Breast epithelium (tissue), 4 donors: Measurements from ENCODE around the gene ACBD3. TPM values are rescaled to one million over a fixed set of nuclear protein-coding genes. Genes with fewer than 3 reads are reported as not detected.

Experiments used
- DNase-seq, 2 donors: peaks; one replicate each; pipeline ENCODE4 v3.0.0-alpha.2; 2019; ENCODE audit warnings: low spot score in 2 of 2
- H3K27ac ChIP-seq, 2 donors: fragments of 200-600 bp; sonication (generic) in 1 of 2; one replicate each; pipeline ENCODE4 v1.5.1; 2016 to 2019; ENCODE audit warnings: mild to moderate bottlenecking in 1 of 2
- H3K27me3 ChIP-seq, 2 donors: fragments of 200-600 bp; sonication (generic) in 1 of 2; one replicate each; pipeline versions ENCODE4 v1.5.1 to v1.6.0; 2017 to 2019; ENCODE audit warnings: control low read depth in 1 of 2, mild to moderate bottlenecking in 1 of 2
- H3K36me3 ChIP-seq: fragments of 200-600 bp; one replicate; pipeline ENCODE4 v1.5.1; 2019
- H3K4me1 ChIP-seq, 2 donors: fragments of 200-600 bp; sonication (generic); one replicate each; pipeline ENCODE4 v1.5.1; 2016 to 2019; ENCODE audit warnings: control low read depth in 1 of 2
- H3K4me3 ChIP-seq, 3 donors: fragments of 200-600 bp; sonication (generic); 1 replicate in 2 of 3; 2 replicates in 1 of 3; pipeline ENCODE4 v1.5.1; 2016 to 2019; ENCODE audit warnings: mild to moderate bottlenecking in 3 of 3, moderate library complexity in 2 of 3
- H3K9me3 ChIP-seq, 2 donors: fragments of 200-600 bp; sonication (generic) in 1 of 2; one replicate each; pipeline ENCODE4 v1.5.1; 2016 to 2019; ENCODE audit warnings: control low read depth in 1 of 2
- POLR2A ChIP-seq: fragments of 450-650 bp; IDR thresholded peaks from one replicate; pipeline ENCODE4 v1.6.1; 2016; ENCODE audit warnings: antibody characterized with exemption, mild to moderate bottlenecking, moderate library complexity
- POLR2AphosphoS5 ChIP-seq, 3 donors: sonication (generic); formaldehyde crosslinking; IDR thresholded peaks; one replicate each; pipeline ENCODE4 v1.6.1; 2017; ENCODE audit warnings: antibody characterized with exemption in 3 of 3
- intact Hi-C: fragments of 100-400 bp; cut with DNase I; formaldehyde crosslinking; loops from one replicate; pipeline ENCODE4 v1.15.1; 2023; ENCODE audit warnings: low total_unique reads
- total RNA-seq, 3 donors: library from RNA; depleted of rRNA; stranded (reverse); fragments of >200 nt; gene quantifications; one replicate each; pipeline ENCODE4 v1.1.0, GENCODE V29; 2016
- TF ChIP-seq, protein P1 (sequence below), 3 donors: fragments of 450-650 bp; IDR thresholded peaks; one replicate each; pipeline ENCODE4 v1.5.1; 2016 to 2017; ENCODE audit warnings: antibody characterized with exemption in 3 of 3, mild to moderate bottlenecking in 3 of 3, moderate library complexity in 3 of 3

Gene ACBD3
- total RNA-seq, 3 donors from 2014 or later = 52.4 to 63.9 (median 54.4) TPM

- no peaks in the 10 kb centered on the region for H3K36me3 ChIP-seq
- no peaks in the 10 kb centered on the region for H3K4me1 ChIP-seq
- intact Hi-C loops = no loop called here
- DNase-seq = no peak
- no peak for TF ChIP-seq POLR2A
- no peak for TF ChIP-seq POLR2AphosphoS5 (IDR thresholded peaks at IDR 0.05)
- TF ChIP-seq, protein P1, sequence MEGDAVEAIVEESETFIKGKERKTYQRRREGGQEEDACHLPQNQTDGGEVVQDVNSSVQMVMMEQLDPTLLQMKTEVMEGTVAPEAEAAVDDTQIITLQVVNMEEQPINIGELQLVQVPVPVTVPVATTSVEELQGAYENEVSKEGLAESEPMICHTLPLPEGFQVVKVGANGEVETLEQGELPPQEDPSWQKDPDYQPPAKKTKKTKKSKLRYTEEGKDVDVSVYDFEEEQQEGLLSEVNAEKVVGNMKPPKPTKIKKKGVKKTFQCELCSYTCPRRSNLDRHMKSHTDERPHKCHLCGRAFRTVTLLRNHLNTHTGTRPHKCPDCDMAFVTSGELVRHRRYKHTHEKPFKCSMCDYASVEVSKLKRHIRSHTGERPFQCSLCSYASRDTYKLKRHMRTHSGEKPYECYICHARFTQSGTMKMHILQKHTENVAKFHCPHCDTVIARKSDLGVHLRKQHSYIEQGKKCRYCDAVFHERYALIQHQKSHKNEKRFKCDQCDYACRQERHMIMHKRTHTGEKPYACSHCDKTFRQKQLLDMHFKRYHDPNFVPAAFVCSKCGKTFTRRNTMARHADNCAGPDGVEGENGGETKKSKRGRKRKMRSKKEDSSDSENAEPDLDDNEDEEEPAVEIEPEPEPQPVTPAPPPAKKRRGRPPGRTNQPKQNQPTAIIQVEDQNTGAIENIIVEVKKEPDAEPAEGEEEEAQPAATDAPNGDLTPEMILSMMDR (IDR thresholded peaks at IDR 0.05) = no peak
- no peaks in the 10 kb centered on the region for H3K9me3 ChIP-seq
- no peak overlapping the region for H3K4me3 ChIP-seq
- no peaks in the 10 kb centered on the region for H3K27me3 ChIP-seq
- H3K27ac ChIP-seq = no peak overlapping the region
Observed at GRCh38 chr1:226201029-226201593, 14.6 kb upstream of the ACBD3 start.

- intact Hi-C loops = no loop called here
- DNase-seq = no peak
- Histone ChIP-seq H3K4me3 (no peak overlapping the region), H3K9me3 (no peaks in the 10 kb centered on the region), H3K27ac (no peak overlapping the region), H3K4me1 (no peaks in the 10 kb centered on the region), H3K27me3 (no peaks in the 10 kb centered on the region), H3K36me3 (no peaks in the 10 kb centered on the region)
- no peak for TF ChIP-seq POLR2AphosphoS5 (IDR thresholded peaks at IDR 0.05)
Observed at GRCh38 chr1:226199971-226200370, 13.4 kb upstream of the ACBD3 start.

- Histone ChIP-seq H3K27me3 (no peaks in the 10 kb centered on the region), H3K36me3 (no peaks in the 10 kb centered on the region), H3K4me3 (no peak overlapping the region), H3K4me1 (no peaks in the 10 kb centered on the region), H3K27ac (no peak overlapping the region), H3K9me3 (no peaks in the 10 kb centered on the region)
- intact Hi-C loops = no loop called here
- TF ChIP-seq POLR2AphosphoS5 (IDR thresholded peaks at IDR 0.05) = no peak
- TF ChIP-seq, protein P1 (IDR thresholded peaks at IDR 0.05) = no peak
- TF ChIP-seq POLR2A = no peak
- DNase-seq = no peak
Observed at GRCh38 chr1:226195144-226195543, 8.6 kb upstream of the ACBD3 start.

GRCh38 chr1:226187380-226187779, 839 bp upstream of the ACBD3 start:
- Histone ChIP-seq H3K4me1 (peaks cover 0 to 6% of the 10 kb centered on the region in 2 donors), H3K27me3 (no peaks in the 10 kb centered on the region), H3K36me3 (no peaks in the 10 kb centered on the region), H3K4me3 (peak overlapping the region; percentile 84 to 92 (median 89)), H3K27ac (peak overlapping the region in 1 of 2 donors; percentile 97), H3K9me3 (no peaks in the 10 kb centered on the region)
- no peak for DNase-seq
- TF ChIP-seq POLR2A (no peak), POLR2AphosphoS5 (IDR thresholded peaks at IDR 0.05) (no peak)
- TF ChIP-seq, protein P1 (IDR thresholded peaks at IDR 0.05) = no peak
- intact Hi-C loops = loop anchor here (10.0 kb wide), 1 partner anchor 73 kb away; no protein-coding TSS in a partner anchor

GRCh38 chr1:226187019-226187322, 430 bp upstream of the ACBD3 start:
- no peak for TF ChIP-seq POLR2AphosphoS5 (IDR thresholded peaks at IDR 0.05)
- TF ChIP-seq, protein P1 (IDR thresholded peaks at IDR 0.05) = no peak
- TF ChIP-seq POLR2A = no peak
- Histone ChIP-seq H3K27ac (peak overlapping the region; percentile 97 to 98), H3K27me3 (no peaks in the 10 kb centered on the region), H3K4me3 (peak overlapping the region; percentile 84 to 92 (median 89)), H3K9me3 (no peaks in the 10 kb centered on the region), H3K36me3 (no peaks in the 10 kb centered on the region), H3K4me1 (peaks cover 0 to 6% of the 10 kb centered on the region in 2 donors)
- no peak for DNase-seq
- intact Hi-C loops = loop anchor here (10.0 kb wide), 1 partner anchor 72 kb away; no protein-coding TSS in a partner anchor
